ENCODE data around the gene PTDSS2. TPM values are rescaled to one million over a fixed set of nuclear protein-coding genes. Genes with fewer than 3 reads are reported as not detected.

PTDSS2 gene
- total and polyA plus RNA-seq, 9 of the 15 experiments (the other 6 are each of a cell fraction or from before 2014, with no cell fraction given) = 0.45 to 53.9 (median 17.2) TPM

DNA sequence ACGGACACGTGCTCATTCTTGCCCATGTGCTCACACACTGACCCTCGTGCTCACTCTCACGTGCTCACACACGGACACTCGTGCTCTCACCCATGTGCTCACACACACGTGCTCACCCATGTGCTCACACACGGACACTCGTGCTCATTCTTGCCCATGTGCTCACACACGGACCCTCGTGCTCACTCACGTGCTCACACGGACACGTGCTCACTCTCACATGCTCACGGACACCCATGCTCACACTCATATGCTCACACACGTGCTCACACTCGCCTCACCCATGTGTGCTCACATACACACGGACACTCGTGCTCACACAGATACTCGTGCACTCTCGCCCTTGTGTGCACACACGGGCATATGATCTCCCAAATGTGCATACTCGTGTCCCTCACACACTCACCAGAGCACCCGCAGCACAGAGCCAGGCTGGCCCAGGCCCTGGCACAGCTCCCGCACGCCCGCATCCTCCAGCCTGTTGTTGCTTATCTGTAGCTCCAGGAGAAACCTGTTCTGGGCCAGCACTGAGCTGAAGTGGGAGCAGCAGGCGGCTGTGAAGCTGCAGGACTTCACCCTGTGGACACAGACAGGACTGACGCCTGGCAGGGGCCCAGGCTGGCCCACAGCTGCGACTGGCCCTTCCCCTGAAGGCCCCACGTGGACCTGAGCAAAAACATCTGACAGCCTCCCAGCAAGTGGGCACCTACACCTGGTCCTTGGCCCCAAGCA is 47.7 kb downstream of the PTDSS2 start (continued):
- TF ChIP-seq, protein P1, sequence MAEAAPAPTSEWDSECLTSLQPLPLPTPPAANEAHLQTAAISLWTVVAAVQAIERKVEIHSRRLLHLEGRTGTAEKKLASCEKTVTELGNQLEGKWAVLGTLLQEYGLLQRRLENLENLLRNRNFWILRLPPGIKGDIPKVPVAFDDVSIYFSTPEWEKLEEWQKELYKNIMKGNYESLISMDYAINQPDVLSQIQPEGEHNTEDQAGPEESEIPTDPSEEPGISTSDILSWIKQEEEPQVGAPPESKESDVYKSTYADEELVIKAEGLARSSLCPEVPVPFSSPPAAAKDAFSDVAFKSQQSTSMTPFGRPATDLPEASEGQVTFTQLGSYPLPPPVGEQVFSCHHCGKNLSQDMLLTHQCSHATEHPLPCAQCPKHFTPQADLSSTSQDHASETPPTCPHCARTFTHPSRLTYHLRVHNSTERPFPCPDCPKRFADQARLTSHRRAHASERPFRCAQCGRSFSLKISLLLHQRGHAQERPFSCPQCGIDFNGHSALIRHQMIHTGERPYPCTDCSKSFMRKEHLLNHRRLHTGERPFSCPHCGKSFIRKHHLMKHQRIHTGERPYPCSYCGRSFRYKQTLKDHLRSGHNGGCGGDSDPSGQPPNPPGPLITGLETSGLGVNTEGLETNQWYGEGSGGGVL (CRISPR knock-in tag; IDR thresholded peaks at IDR 0.05) = no peak
- TF ChIP-seq EGR1 (conservative IDR thresholded peaks at IDR 0.05) (no peak), ZNF146 (CRISPR knock-in tag; IDR thresholded peaks at IDR 0.05; ENCODE audit: unreplicated experiment) (no peak), ZNF408 (CRISPR knock-in tag; IDR thresholded peaks at IDR 0.05; ENCODE audit: low read depth) (no peak), ZNF124 (CRISPR knock-in tag; IDR thresholded peaks at IDR 0.05) (no peak)
- TF ChIP-seq, protein P2, sequence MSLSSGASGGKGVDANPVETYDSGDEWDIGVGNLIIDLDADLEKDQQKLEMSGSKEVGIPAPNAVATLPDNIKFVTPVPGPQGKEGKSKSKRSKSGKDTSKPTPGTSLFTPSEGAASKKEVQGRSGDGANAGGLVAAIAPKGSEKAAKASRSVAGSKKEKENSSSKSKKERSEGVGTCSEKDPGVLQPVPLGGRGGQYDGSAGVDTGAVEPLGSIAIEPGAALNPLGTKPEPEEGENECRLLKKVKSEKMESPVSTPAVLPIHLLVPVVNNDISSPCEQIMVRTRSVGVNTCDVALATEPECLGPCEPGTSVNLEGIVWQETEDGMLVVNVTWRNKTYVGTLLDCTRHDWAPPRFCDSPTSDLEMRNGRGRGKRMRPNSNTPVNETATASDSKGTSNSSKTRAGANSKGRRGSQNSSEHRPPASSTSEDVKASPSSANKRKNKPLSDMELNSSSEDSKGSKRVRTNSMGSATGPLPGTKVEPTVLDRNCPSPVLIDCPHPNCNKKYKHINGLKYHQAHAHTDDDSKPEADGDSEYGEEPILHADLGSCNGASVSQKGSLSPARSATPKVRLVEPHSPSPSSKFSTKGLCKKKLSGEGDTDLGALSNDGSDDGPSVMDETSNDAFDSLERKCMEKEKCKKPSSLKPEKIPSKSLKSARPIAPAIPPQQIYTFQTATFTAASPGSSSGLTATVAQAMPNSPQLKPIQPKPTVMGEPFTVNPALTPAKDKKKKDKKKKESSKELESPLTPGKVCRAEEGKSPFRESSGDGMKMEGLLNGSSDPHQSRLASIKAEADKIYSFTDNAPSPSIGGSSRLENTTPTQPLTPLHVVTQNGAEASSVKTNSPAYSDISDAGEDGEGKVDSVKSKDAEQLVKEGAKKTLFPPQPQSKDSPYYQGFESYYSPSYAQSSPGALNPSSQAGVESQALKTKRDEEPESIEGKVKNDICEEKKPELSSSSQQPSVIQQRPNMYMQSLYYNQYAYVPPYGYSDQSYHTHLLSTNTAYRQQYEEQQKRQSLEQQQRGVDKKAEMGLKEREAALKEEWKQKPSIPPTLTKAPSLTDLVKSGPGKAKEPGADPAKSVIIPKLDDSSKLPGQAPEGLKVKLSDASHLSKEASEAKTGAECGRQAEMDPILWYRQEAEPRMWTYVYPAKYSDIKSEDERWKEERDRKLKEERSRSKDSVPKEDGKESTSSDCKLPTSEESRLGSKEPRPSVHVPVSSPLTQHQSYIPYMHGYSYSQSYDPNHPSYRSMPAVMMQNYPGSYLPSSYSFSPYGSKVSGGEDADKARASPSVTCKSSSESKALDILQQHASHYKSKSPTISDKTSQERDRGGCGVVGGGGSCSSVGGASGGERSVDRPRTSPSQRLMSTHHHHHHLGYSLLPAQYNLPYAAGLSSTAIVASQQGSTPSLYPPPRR (CRISPR knock-in tag; IDR thresholded peaks at IDR 0.05; ENCODE audit: borderline replicate concordance) = no peak
- TF ChIP-seq, protein P3, sequence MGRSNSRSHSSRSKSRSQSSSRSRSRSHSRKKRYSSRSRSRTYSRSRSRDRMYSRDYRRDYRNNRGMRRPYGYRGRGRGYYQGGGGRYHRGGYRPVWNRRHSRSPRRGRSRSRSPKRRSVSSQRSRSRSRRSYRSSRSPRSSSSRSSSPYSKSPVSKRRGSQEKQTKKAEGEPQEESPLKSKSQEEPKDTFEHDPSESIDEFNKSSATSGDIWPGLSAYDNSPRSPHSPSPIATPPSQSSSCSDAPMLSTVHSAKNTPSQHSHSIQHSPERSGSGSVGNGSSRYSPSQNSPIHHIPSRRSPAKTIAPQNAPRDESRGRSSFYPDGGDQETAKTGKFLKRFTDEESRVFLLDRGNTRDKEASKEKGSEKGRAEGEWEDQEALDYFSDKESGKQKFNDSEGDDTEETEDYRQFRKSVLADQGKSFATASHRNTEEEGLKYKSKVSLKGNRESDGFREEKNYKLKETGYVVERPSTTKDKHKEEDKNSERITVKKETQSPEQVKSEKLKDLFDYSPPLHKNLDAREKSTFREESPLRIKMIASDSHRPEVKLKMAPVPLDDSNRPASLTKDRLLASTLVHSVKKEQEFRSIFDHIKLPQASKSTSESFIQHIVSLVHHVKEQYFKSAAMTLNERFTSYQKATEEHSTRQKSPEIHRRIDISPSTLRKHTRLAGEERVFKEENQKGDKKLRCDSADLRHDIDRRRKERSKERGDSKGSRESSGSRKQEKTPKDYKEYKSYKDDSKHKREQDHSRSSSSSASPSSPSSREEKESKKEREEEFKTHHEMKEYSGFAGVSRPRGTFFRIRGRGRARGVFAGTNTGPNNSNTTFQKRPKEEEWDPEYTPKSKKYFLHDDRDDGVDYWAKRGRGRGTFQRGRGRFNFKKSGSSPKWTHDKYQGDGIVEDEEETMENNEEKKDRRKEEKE (IDR thresholded peaks at IDR 0.05; ENCODE audit: borderline replicate concordance in 1 of 2, control insufficient read depth in 1 of 2, low read depth in 2 of 2, low read length in 1 of 2) = no peak
